Measurements from ENCODE around the gene KSR2.
"Not testable (repeated sequence)": the region's sequence is repeated elsewhere in the genome, so short reads cannot be mapped to it uniquely, and the experiment has no call there.

DNA sequence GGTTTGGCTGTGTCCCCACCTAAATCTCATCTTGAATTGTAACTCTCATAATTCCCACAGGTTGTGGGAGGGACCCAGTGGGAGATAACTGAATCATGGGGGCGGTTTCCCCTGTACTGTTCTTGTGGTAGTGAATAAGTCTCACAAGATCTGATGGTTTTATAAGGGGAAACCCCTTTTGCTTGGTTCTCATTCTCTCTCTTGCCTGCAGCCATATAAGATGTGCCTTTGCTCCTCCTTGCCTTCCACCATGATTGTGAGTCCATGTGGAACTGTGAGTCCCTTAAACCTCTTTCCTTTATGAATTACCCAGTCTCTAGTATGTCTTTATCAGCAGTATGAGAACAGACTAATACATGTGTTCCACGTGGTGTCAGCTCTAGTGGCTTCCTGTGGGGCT is 31.0 kb upstream of the KSR2 start:
- TF ChIP-seq POLR2A (IDR thresholded peaks at IDR 0.05; ENCODE audit: low read depth, low read length); TAF1 (IDR thresholded peaks at IDR 0.05; ENCODE audit: borderline replicate concordance, low read depth, low read length): not testable (repeated sequence)

All from GM12892 (cell line).